GM23338 (cell line): ENCODE measurements around the gene CD2AP. TPM values are rescaled to one million over a fixed set of nuclear protein-coding genes. Genes with fewer than 3 reads are reported as not detected.

Source experiments
- ATAC-seq: fragments of 200-7000 bp; cut with Tn5 transposase; 3 replicates; pipeline ENCODE4 v1.9.1; 2020
- DNase-seq: peaks from one replicate; pipeline ENCODE4 v3.0.0-alpha.2; 2015; ENCODE audit warnings: low spot score
- H2AFZ ChIP-seq: fragments of 200-600 bp; sonication (generic); 2 replicates; pipeline ENCODE4 v1.8.0; 2016; ENCODE audit warnings: antibody characterized with exemption, mild to moderate bottlenecking, moderate library complexity
- H3F3A ChIP-seq: fragments of 200-600 bp; sonication (generic); replicated peaks from 2 replicates; pipeline ENCODE4 v1.8.0; 2017; ENCODE audit warnings: antibody characterized with exemption, mixed run types, low read depth
- H3K27ac ChIP-seq: fragments of 200-600 bp; sonication (generic); 2 replicates; pipeline ENCODE4 v1.6.1; 2016; ENCODE audit warnings: low read depth
- H3K27me3 ChIP-seq: fragments of 200-600 bp; sonication (generic); 2 replicates; pipeline ENCODE4 v1.8.0; 2016; ENCODE audit warnings: mild to moderate bottlenecking, mixed run types, moderate library complexity; ENCODE audit not compliant: insufficient read depth
- H3K36me3 ChIP-seq: fragments of 200-600 bp; sonication (generic); 2 replicates; pipeline ENCODE4 v1.8.0; 2016; ENCODE audit warnings: mild to moderate bottlenecking; ENCODE audit not compliant: insufficient read depth
- H3K4me1 ChIP-seq: fragments of 200-600 bp; sonication (generic); 2 replicates; pipeline ENCODE4 v1.8.0; 2016; ENCODE audit warnings: mild to moderate bottlenecking, moderate library complexity; ENCODE audit not compliant: insufficient read depth
- H3K4me2 ChIP-seq: fragments of 200-600 bp; sonication (generic); 2 replicates; pipeline ENCODE4 v1.7.1; 2017; ENCODE audit warnings: mixed run types
- H3K4me3 ChIP-seq: fragments of 200-600 bp; sonication (generic); 2 replicates; pipeline ENCODE4 v1.6.1; 2016; ENCODE audit warnings: mixed run types
- H3K79me2 ChIP-seq: fragments of 200-600 bp; sonication (generic); replicated peaks from 2 replicates; pipeline ENCODE4 v1.8.0; 2017; ENCODE audit warnings: mild to moderate bottlenecking; ENCODE audit not compliant: insufficient read depth
- H3K9me2 ChIP-seq: fragments of 200-600 bp; sonication (generic); 2 replicates; pipeline ENCODE4 v1.8.0; 2017; ENCODE audit not compliant: insufficient read depth
- H4K20me1 ChIP-seq: fragments of 200-600 bp; sonication (generic); replicated peaks from 2 replicates; pipeline ENCODE4 v1.8.0; 2017; ENCODE audit warnings: mild to moderate bottlenecking; ENCODE audit not compliant: insufficient read depth
- H3K27ac Mint-ChIP-seq: 2 replicates; pipeline ENCODE4 v1.8.0; 2020; ENCODE audit warnings: inconsistent platforms, mild to moderate bottlenecking, moderate library complexity, mixed read lengths
- H3K27me3 Mint-ChIP-seq: 3 replicates; pipeline ENCODE4 v1.8.0; 2022; ENCODE audit warnings: low read depth, mild to moderate bottlenecking, moderate library complexity, mixed read lengths, inconsistent platforms; ENCODE audit not compliant: insufficient read depth, poor library complexity
- H3K36me3 Mint-ChIP-seq: 3 replicates; pipeline ENCODE4 v1.8.0; 2021; ENCODE audit warnings: low read depth, mild to moderate bottlenecking, inconsistent platforms, moderate library complexity, mixed read lengths
- H3K4me1 Mint-ChIP-seq: 3 replicates; pipeline ENCODE4 v1.8.0; 2020; ENCODE audit warnings: mild to moderate bottlenecking, inconsistent platforms, mixed read lengths
- H3K4me3 Mint-ChIP-seq: 3 replicates; pipeline ENCODE4 v1.8.0; 2021; ENCODE audit warnings: moderate library complexity, mild to moderate bottlenecking, inconsistent platforms, mixed read lengths
- H3K9me3 Mint-ChIP-seq: 3 replicates; pipeline ENCODE4 v1.8.0; 2020; ENCODE audit warnings: moderate library complexity, mild to moderate bottlenecking, inconsistent platforms, mixed read lengths
- CREB1 ChIP-seq: fragments of 250-450 bp; sonication (Bioruptor Pico); IDR thresholded peaks from 2 replicates; pipeline ENCODE4 v1.5.0; 2020; ENCODE audit warnings: low read depth, mild to moderate bottlenecking, moderate library complexity
- EZH2 ChIP-seq: fragments of 200-600 bp; sonication (generic); IDR thresholded peaks from one replicate; pipeline ENCODE4 v1.8.0; 2017; ENCODE audit warnings: antibody characterized with exemption, mild to moderate bottlenecking, low read depth; ENCODE audit not compliant: unreplicated experiment
- EZH2phosphoT487 ChIP-seq: fragments of 200-600 bp; sonication (generic); IDR thresholded peaks from one replicate; pipeline ENCODE4 v1.8.1; 2018; ENCODE audit warnings: antibody characterized with exemption; ENCODE audit not compliant: unreplicated experiment
- NANOG ChIP-seq: IDR thresholded peaks from 2 replicates; pipeline ENCODE4 v1.6.1; 2016; ENCODE audit warnings: antibody characterized with exemption, borderline replicate concordance
- POLR2AphosphoS5 ChIP-seq: IDR thresholded peaks from 2 replicates; pipeline ENCODE4 v1.6.1; 2016; ENCODE audit warnings: antibody characterized with exemption, low read depth
- REST ChIP-seq: IDR thresholded peaks from one replicate; pipeline ENCODE4 v1.6.1; 2018; ENCODE audit warnings: antibody characterized with exemption; ENCODE audit not compliant: unreplicated experiment
- STAT1 ChIP-seq: IDR thresholded peaks from one replicate; pipeline ENCODE4 v1.6.1; 2016; ENCODE audit warnings: antibody characterized with exemption; ENCODE audit not compliant: unreplicated experiment
- ZNF114 ChIP-seq: fragments of 250-450 bp; sonication (Bioruptor Pico); IDR thresholded peaks from 2 replicates; pipeline ENCODE4 v1.5.0; 2020; ENCODE audit warnings: mild to moderate bottlenecking, moderate library complexity
- ZNF331 ChIP-seq: fragments of 250-450 bp; sonication (Bioruptor Pico); IDR thresholded peaks from 2 replicates; pipeline ENCODE4 v1.5.0; 2020; ENCODE audit warnings: low read depth, mild to moderate bottlenecking, moderate library complexity
- ZNF462 ChIP-seq: fragments of 250-450 bp; sonication (Bioruptor Pico); IDR thresholded peaks from 2 replicates; pipeline ENCODE4 v1.5.0; 2020; ENCODE audit warnings: mild to moderate bottlenecking, moderate library complexity
- polyA plus RNA-seq: library from polyadenylated mRNA; unstranded; fragments of >200 nt; fragmentation: Nextera tagmentation; extraction: Ambion mirVana; gene quantifications from 2 replicates; pipeline ENCODE4 v1.2.1, GENCODE V29; 2016
- total RNA-seq: library from RNA; depleted of rRNA; stranded (reverse); fragments of >200 nt; shearing (Covaris generic); gene quantifications from 2 replicates; pipeline ENCODE4 v1.2.3, GENCODE V29; 2014

CD2AP gene
- total and polyA plus RNA-seq, 2 experiments from 2014 or later = 38.0 to 93.2 TPM

GRCh38 chr6:47628448-47629272 lies 151.1 kb downstream of the CD2AP start (continued):
- no peak for TF ChIP-seq ZNF462 (CRISPR knock-in tag)
- no peak for TF ChIP-seq ZNF331 (CRISPR knock-in tag)
- TF ChIP-seq NANOG = no peak

DNA sequence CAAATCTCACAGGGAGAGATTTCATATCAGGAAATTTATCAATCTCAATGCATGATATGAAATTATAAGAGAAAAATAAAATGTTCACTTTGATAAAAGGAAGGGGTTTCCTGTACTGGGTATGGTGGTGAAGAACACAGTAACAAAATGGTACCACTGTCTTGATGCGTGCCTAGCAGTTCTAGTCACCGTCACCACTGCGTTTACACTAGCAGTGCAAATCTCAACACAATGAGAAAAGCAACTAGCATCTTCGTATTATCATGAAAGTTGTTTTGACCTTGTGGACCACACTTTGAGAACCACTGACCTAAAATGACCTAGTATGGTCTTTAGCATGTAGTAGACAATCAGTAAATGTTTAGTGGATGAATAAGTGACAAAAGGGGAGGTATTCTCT lies 152.4 kb downstream of the CD2AP start:
- no peak overlapping the region for H3K4me2 ChIP-seq
- DNase-seq (no peak), ATAC-seq (no peak)
- H3K79me2 ChIP-seq = no peaks in the 10 kb centered on the region
- Mint-ChIP-seq H3K4me1 (peaks cover 8% of the 10 kb centered on the region), H3K27ac (no peak overlapping the region), H3K36me3 (no peaks in the 10 kb centered on the region), H3K9me3 (no peaks in the 10 kb centered on the region; the same call in 2 of the 3 replicates), H3K4me3 (no peak overlapping the region), H3K27me3 (peaks cover 10% of the 10 kb centered on the region)
- no peaks in the 10 kb centered on the region for H3K9me2 ChIP-seq
- H3F3A ChIP-seq = no peaks in the 10 kb centered on the region
- H2AFZ ChIP-seq = no peak overlapping the region
- H3K27ac ChIP-seq = no peak overlapping the region
- no peak overlapping the region for H3K4me3 ChIP-seq
- no peaks in the 10 kb centered on the region for H3K36me3 ChIP-seq
- no peaks in the 10 kb centered on the region for H3K27me3 ChIP-seq
- no peaks in the 10 kb centered on the region for H3K4me1 ChIP-seq
- no peaks in the 10 kb centered on the region for H4K20me1 ChIP-seq
- no peak for TF ChIP-seq REST
- TF ChIP-seq ZNF331 (CRISPR knock-in tag) = no peak
- no peak for TF ChIP-seq CREB1 (CRISPR knock-in tag)
- no peak for TF ChIP-seq EZH2phosphoT487
- no peak for TF ChIP-seq EZH2
- no peak for TF ChIP-seq ZNF114 (CRISPR knock-in tag)
- TF ChIP-seq STAT1 = no peak
- TF ChIP-seq POLR2AphosphoS5 = no peak
